HCT116 (cell line): ENCODE data around the gene INHBA. TPM values are rescaled to one million over a fixed set of nuclear protein-coding genes. Genes with fewer than 3 reads are reported as not detected.

Experiments used
- ATAC-seq: fragments of 200-7000 bp; cut with Tn5 transposase; 2 replicates; pipeline ENCODE4 v1.9.1; 2020; ENCODE audit warnings: mild to moderate bottlenecking, moderate library complexity
- Bru-seq: library from RNA; stranded (reverse); fragments of 400-500 nt; gene quantifications from one replicate; lab custom pipeline; 2021; lab: Mats Ljungman, UMichigan
- BruChase-seq, 2 experiments: library from RNA; stranded (reverse); fragments of 400-500 nt; gene quantifications; one replicate each; lab custom pipeline; 2021; lab: Mats Ljungman, UMichigan
- BruUV-seq: library from RNA; stranded (reverse); fragments of 400-500 nt; replicated peaks from 2 replicates; lab custom pipeline; 2021; lab: Mats Ljungman, UMichigan
- CTCF ChIA-PET: fragments of 300-600 bp; sonication (Branson Sonifier 250); formaldehyde crosslinking; loops from one replicate; lab custom pipeline; 2021; ENCODE audit warnings: antibody characterized with exemption; lab: Charles Lee
- POLR2A ChIA-PET: fragments of 300-600, 350-600 bp; sonication (Branson Sonifier 250); formaldehyde crosslinking; loops from one replicate; lab custom pipeline; 2021; ENCODE audit warnings: antibody characterized with exemption; lab: Charles Lee
- RAD21 ChIA-PET, 2 experiments: fragments of 300-600 bp; sonication (Branson Sonifier 250); formaldehyde crosslinking; loops; one replicate each; lab custom pipeline; 2023; ENCODE audit warnings: low total read pairs in 2 of 2; ENCODE audit not compliant: uncharacterized antibody in 2 of 2, unreplicated experiment in 2 of 2, low non-redundant PET in 1 of 2; lab: Charles Lee
- DNase-seq: peaks from one replicate; pipeline ENCODE4 v3.0.0-alpha.2; 2010; ENCODE audit warnings: low read depth, low spot score
- H2AFZ ChIP-seq: fragments of 200-600 bp; shearing (Covaris generic), sonication (generic); 2 replicates; pipeline ENCODE4 v1.6.1; 2017; ENCODE audit warnings: low read depth, mixed run types, mixed read lengths, antibody characterized with exemption, low read length; ENCODE audit not compliant: poor library complexity, severe bottlenecking
- H3K27ac ChIP-seq: 2 replicates; pipeline ENCODE4 v1.5.1; 2012; ENCODE audit warnings: low read depth, low read length
- H3K27me3 ChIP-seq: fragments of 200-600 bp; sonication (generic); 2 replicates; pipeline ENCODE4 v1.6.1; 2016; ENCODE audit warnings: mixed run types, low read length, mixed read lengths; ENCODE audit not compliant: insufficient read depth
- H3K36me3 ChIP-seq, 2 experiments: fragments of 200-500 bp in 1 of 2; fragments of 200-600 bp in 1 of 2; sonication (Bioruptor generic) in 1 of 2; sonication (generic) in 1 of 2; 2 replicates each; pipeline versions ENCODE4 v1.5.1 to v1.6.1; 2014 to 2016; ENCODE audit warnings: low read length in 2 of 2, inconsistent platforms in 1 of 2, mixed read lengths in 1 of 2, mixed run types in 1 of 2; ENCODE audit not compliant: insufficient read depth in 2 of 2, control insufficient read depth in 1 of 2
- H3K4me1 ChIP-seq, 2 experiments: fragments of 200-600 bp in 1 of 2; sonication (generic) in 1 of 2; 2 replicates each; pipeline versions ENCODE4 v1.5.1 to v1.6.1; 2012 to 2017; ENCODE audit warnings: low read length in 2 of 2, inconsistent platforms in 1 of 2, mild to moderate bottlenecking in 1 of 2, mixed read lengths in 1 of 2, mixed run types in 1 of 2, moderate library complexity in 1 of 2; ENCODE audit not compliant: insufficient read depth in 2 of 2, control insufficient read depth in 1 of 2
- H3K4me2 ChIP-seq: fragments of 200-600 bp; sonication (generic); 2 replicates; pipeline ENCODE4 v1.6.1; 2017; ENCODE audit warnings: mixed run types, low read length, mixed read lengths
- H3K4me3 ChIP-seq, 2 experiments: fragments of 200-600 bp in 1 of 2; sonication (generic) in 1 of 2; replicated peaks in 1 of 2; 2 replicates each; pipeline ENCODE4 v1.5.1; 2011 to 2016; ENCODE audit warnings: low read length in 2 of 2, control low read depth in 1 of 2, low read depth in 1 of 2, mild to moderate bottlenecking in 1 of 2, mixed read lengths in 1 of 2, mixed run types in 1 of 2
- H3K79me2 ChIP-seq: fragments of 200-600 bp; sonication (generic); 2 replicates; pipeline ENCODE4 v1.6.1; 2017; ENCODE audit warnings: mild to moderate bottlenecking, mixed run types, low read length, moderate library complexity, mixed read lengths; ENCODE audit not compliant: insufficient read depth
- H3K9ac ChIP-seq: fragments of 200-600 bp; sonication (generic); 2 replicates; pipeline ENCODE4 v1.6.1; 2016; ENCODE audit warnings: low read length, mixed read lengths
- H3K9me2 ChIP-seq: fragments of 200-600 bp; sonication (generic), shearing (Covaris generic); 2 replicates; pipeline ENCODE4 v1.6.1; 2017; ENCODE audit warnings: mixed run types, mild to moderate bottlenecking, moderate library complexity; ENCODE audit not compliant: insufficient read depth
- H3K9me3 ChIP-seq, 2 experiments: fragments of 200-500 bp in 1 of 2; fragments of 200-600 bp in 1 of 2; sonication (Bioruptor generic) in 1 of 2; sonication (generic) in 1 of 2; 2 replicates each; pipeline ENCODE4 v1.6.1; 2014 to 2017; ENCODE audit warnings: low read length in 2 of 2, mixed read lengths in 2 of 2, inconsistent platforms in 1 of 2, low read depth in 1 of 2, mild to moderate bottlenecking in 1 of 2, mixed run types in 1 of 2, moderate library complexity in 1 of 2; ENCODE audit not compliant: control insufficient read depth in 1 of 2, insufficient read depth in 1 of 2
- H4K20me1 ChIP-seq: fragments of 200-600 bp; sonication (generic), shearing (Covaris generic); 2 replicates; pipeline ENCODE4 v1.6.1; 2017; ENCODE audit warnings: mixed run types, mild to moderate bottlenecking, moderate library complexity; ENCODE audit not compliant: insufficient read depth
- CBX3 ChIP-seq: IDR thresholded peaks from 2 replicates; pipeline ENCODE4 v1.6.1; 2012; ENCODE audit warnings: low read depth
- CTCF ChIP-seq, 3 experiments: fragments of 200-600 bp in 1 of 3; sonication (generic) in 1 of 3; IDR thresholded peaks in 2 of 3; conservative IDR thresholded peaks in 1 of 3; 2 replicates each; pipeline ENCODE4 v1.5.1; 2012 to 2017; ENCODE audit warnings: low read depth in 2 of 3, low read length in 2 of 3, antibody characterized with exemption in 1 of 3, borderline replicate concordance in 1 of 3, control low read depth in 1 of 3, mild to moderate bottlenecking in 1 of 3, mixed read lengths in 1 of 3, mixed run types in 1 of 3, moderate library complexity in 1 of 3; ENCODE audit not compliant: insufficient read depth in 1 of 3
- EGR1 ChIP-seq: IDR thresholded peaks from 2 replicates; pipeline ENCODE4 v1.6.1; 2012; ENCODE audit warnings: low read depth
- ELF1 ChIP-seq: IDR thresholded peaks from 2 replicates; pipeline ENCODE4 v1.6.1; 2012; ENCODE audit warnings: low read depth, borderline replicate concordance
- EZH2phosphoT487 ChIP-seq: fragments of 200-600 bp; IDR thresholded peaks from 2 replicates; pipeline ENCODE4 v1.6.1; 2018; ENCODE audit warnings: antibody characterized with exemption, borderline replicate concordance
- FOSL1 ChIP-seq: IDR thresholded peaks from 2 replicates; pipeline ENCODE4 v1.6.1; 2012; ENCODE audit warnings: low read depth
- JUND ChIP-seq: IDR thresholded peaks from 2 replicates; pipeline ENCODE4 v1.6.1; 2012
- MAX ChIP-seq: IDR thresholded peaks from 2 replicates; pipeline ENCODE4 v1.6.1; 2012
- POLR2A ChIP-seq: IDR thresholded peaks from 2 replicates; pipeline ENCODE4 v1.7.0; 2011; ENCODE audit warnings: borderline replicate concordance; ENCODE audit not compliant: insufficient read depth, insufficient read length; ENCODE audit errors: extremely low read depth
- POLR2AphosphoS5 ChIP-seq: IDR thresholded peaks from 2 replicates; pipeline ENCODE4 v1.6.1; 2011; ENCODE audit warnings: mild to moderate bottlenecking, low read depth, low read length, moderate library complexity
- RAD21 ChIP-seq: IDR thresholded peaks from 2 replicates; pipeline ENCODE4 v1.6.1; 2012; ENCODE audit warnings: low read depth, mild to moderate bottlenecking
- REST ChIP-seq: IDR thresholded peaks from 2 replicates; pipeline ENCODE4 v1.6.1; 2012; ENCODE audit warnings: low read depth
- SRF ChIP-seq: IDR thresholded peaks from 2 replicates; pipeline ENCODE4 v1.6.1; 2012; ENCODE audit warnings: low read depth
- TCF7L2 ChIP-seq: IDR thresholded peaks from 2 replicates; pipeline ENCODE4 v1.7.0; 2011; ENCODE audit warnings: borderline replicate concordance, inconsistent platforms; ENCODE audit not compliant: insufficient read depth, insufficient read length; ENCODE audit errors: extremely low read depth
- YY1 ChIP-seq: IDR thresholded peaks from 2 replicates; pipeline ENCODE4 v1.6.1; 2011; ENCODE audit warnings: low read length, low read depth, moderate library complexity, mild to moderate bottlenecking; ENCODE audit not compliant: insufficient replicate concordance; ENCODE audit errors: extremely low read depth
- ZBTB33 ChIP-seq: IDR thresholded peaks from 2 replicates; pipeline ENCODE4 v1.6.1; 2011; ENCODE audit warnings: mild to moderate bottlenecking, low read length, moderate library complexity; ENCODE audit not compliant: insufficient replicate concordance; ENCODE audit errors: extremely low read depth
- ZFX ChIP-seq: fragments of 450-650 bp; IDR thresholded peaks from 2 replicates; pipeline ENCODE4 v1.6.1; 2017
- ZNF274 ChIP-seq: fragments of 200-500 bp; sonication (Bioruptor generic); IDR thresholded peaks from 2 replicates; pipeline ENCODE4 v1.6.1; 2014; ENCODE audit warnings: mild to moderate bottlenecking, low read depth, low read length, inconsistent platforms
- intact Hi-C: fragments of 100-400 bp; cut with micrococcal nuclease; formaldehyde crosslinking; loops from 2 replicates; pipeline ENCODE4 v1.10.0; 2022
- long read RNA-seq: library from polyadenylated mRNA; unstranded; transcript quantifications from one replicate; pipeline ENCODE4 v2.0.0, GENCODE V29; 2021; ENCODE audit not compliant: unreplicated experiment
- polyA plus RNA-seq: library from polyadenylated mRNA; unstranded; fragments of >200 nt; gene quantifications from 2 replicates; pipeline ENCODE4 v1.2.1, GENCODE V29; 2012; ENCODE audit warnings: missing spikeins
- total RNA-seq: library from RNA; stranded (reverse); gene quantifications from one replicate; pipeline ENCODE4 v1.2.1, GENCODE V29; 2021; ENCODE audit not compliant: unreplicated experiment

Gene INHBA
- total RNA-seq (0.10 TPM), Bru-seq, nascent RNA (percentile 18 among the genes with signal in this experiment), BruChase-seq, experiment 1, labeled RNA remaining after a 6-hour chase (percentile 19 among the genes with signal in this experiment), BruChase-seq, experiment 2, labeled RNA remaining after a 2-hour chase (percentile 19 among the genes with signal in this experiment)
- 0.01 and 0.06 TPM in 2 replicates for polyA plus RNA-seq
- long read RNA-seq = 0 reads

- no peak within 1 kb of the TSS for H3K4me2 ChIP-seq
- H2AFZ ChIP-seq = no peak within 1 kb of the TSS
- no peaks in the 10 kb centered on the region for H3K9me2 ChIP-seq
- no peaks in the 10 kb centered on the region for H3K9me3 ChIP-seq
- DNase-seq (no peak), ATAC-seq (no peak)
- H3K27me3 ChIP-seq = no peaks in the 10 kb centered on the region
- RAD21 ChIA-PET = interaction anchor here in 1 of 2 experiments (0.6 kb wide), 1 partner anchor 820 kb away, joined by 5 read pairs; no protein-coding TSS in a partner anchor
- H3K9ac ChIP-seq = no peak within 1 kb of the TSS
- peaks cover 2 to 7% of the 10 kb centered on the region in 2 experiments; a peak in 2 of 4 replicates for H3K4me1 ChIP-seq
- CTCF ChIA-PET = interaction anchor here (0.8 kb wide), 1 partner anchor 1372 kb away, joined by 3 read pairs; no protein-coding TSS in a partner anchor
- H4K20me1 ChIP-seq = no peaks in the 10 kb centered on the region
- POLR2A ChIA-PET = no interaction called here
- H3K27ac ChIP-seq = no peak within 1 kb of the TSS
- no peak within 1 kb of the TSS for H3K4me3 ChIP-seq
- H3K36me3 ChIP-seq = no peaks in the 10 kb centered on the region
- intact Hi-C loops = no loop called here
- H3K79me2 ChIP-seq = no peaks in the 10 kb centered on the region
- BruUV-seq = no TSS peak
- no peak for TF ChIP-seq CTCF (IDR thresholded peaks at IDR 0.05 in 2 of 3, conservative IDR thresholded peaks at IDR 0.05 in 1 of 3; ENCODE audit: borderline replicate concordance in 1 of 3, insufficient read depth in 1 of 3, low read depth in 2 of 3, low read length in 2 of 3)
- no peak for TF ChIP-seq EGR1
- TF ChIP-seq ELF1 = no peak
- no peak for TF ChIP-seq RAD21
- no peak for TF ChIP-seq MAX
- TF ChIP-seq ZFX = no peak
- TF ChIP-seq YY1 = no peak
- TF ChIP-seq ZNF274 = no peak
- TF ChIP-seq TCF7L2 = no peak
- TF ChIP-seq SRF = no peak
- TF ChIP-seq EZH2phosphoT487 = no peak
- no peak for TF ChIP-seq FOSL1
- TF ChIP-seq ZBTB33 = no peak
- no peak for TF ChIP-seq REST
- no peak for TF ChIP-seq POLR2A
- TF ChIP-seq JUND = no peak
- no peak for TF ChIP-seq CBX3
- TF ChIP-seq POLR2AphosphoS5 = no peak
Measured at GRCh38 chr7:41702635-41703371, at the start of gene INHBA. INHBA (minus strand) TSS chr7:41703090; CDS start chr7:41700374, 2,716 bp downstream.
